ENCODE data around the gene GRIN3A.

DNA sequence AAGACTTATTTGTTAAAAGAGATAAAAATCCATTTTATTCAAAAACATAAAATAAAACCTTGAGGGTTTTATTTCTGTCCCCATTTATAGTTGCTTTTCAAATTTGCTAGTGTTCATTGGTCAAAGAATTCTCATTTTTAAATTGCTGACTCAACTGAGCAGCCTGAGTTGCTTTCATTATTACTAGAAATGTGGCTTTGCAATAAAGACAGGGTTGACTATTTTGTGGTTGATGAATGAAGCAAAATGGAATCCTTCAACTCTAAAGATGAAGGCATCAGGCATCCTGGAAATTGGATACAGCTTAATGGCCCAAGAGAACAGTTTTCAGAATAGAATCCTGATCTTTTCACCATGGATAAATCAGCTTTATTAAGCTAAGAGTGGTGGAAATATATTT is 119.7 kb downstream of the GRIN3A start:
- TF ChIP-seq, protein P1, sequence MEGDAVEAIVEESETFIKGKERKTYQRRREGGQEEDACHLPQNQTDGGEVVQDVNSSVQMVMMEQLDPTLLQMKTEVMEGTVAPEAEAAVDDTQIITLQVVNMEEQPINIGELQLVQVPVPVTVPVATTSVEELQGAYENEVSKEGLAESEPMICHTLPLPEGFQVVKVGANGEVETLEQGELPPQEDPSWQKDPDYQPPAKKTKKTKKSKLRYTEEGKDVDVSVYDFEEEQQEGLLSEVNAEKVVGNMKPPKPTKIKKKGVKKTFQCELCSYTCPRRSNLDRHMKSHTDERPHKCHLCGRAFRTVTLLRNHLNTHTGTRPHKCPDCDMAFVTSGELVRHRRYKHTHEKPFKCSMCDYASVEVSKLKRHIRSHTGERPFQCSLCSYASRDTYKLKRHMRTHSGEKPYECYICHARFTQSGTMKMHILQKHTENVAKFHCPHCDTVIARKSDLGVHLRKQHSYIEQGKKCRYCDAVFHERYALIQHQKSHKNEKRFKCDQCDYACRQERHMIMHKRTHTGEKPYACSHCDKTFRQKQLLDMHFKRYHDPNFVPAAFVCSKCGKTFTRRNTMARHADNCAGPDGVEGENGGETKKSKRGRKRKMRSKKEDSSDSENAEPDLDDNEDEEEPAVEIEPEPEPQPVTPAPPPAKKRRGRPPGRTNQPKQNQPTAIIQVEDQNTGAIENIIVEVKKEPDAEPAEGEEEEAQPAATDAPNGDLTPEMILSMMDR (IDR thresholded peaks at IDR 0.05) = no peak
- no peak for TF ChIP-seq POLR2A (IDR thresholded peaks at IDR 0.05)

Measured in Peyer's patch (tissue), 4 donors.